ENCODE measurements around the gene ZBTB20.

GRCh38 chr3:114378760-114379159 is 768.3 kb downstream of the ZBTB20 start:
- TF ChIP-seq CTCF (IDR thresholded peaks at IDR 0.05) (no peak), POLR2A (IDR thresholded peaks at IDR 0.05) (no peak)

All from right lobe of liver (tissue), 4 donors.